Nephron (organoid): ENCODE data around the gene KAZN.

Source experiments
- H3K27ac Mint-ChIP-seq, 3 experiments: 2 replicates each; pipeline ENCODE4 v1.8.0; 2020; ENCODE audit warnings: mixed read lengths in 3 of 3, mild to moderate bottlenecking in 2 of 3, moderate library complexity in 1 of 3
- H3K27me3 Mint-ChIP-seq: 2 replicates; pipeline ENCODE4 v1.8.0; 2021; ENCODE audit warnings: low read depth, mild to moderate bottlenecking, moderate library complexity, mixed read lengths
- H3K36me3 Mint-ChIP-seq: 2 replicates; pipeline ENCODE4 v1.8.0; 2020; ENCODE audit warnings: low read depth, mixed read lengths
- H3K4me1 Mint-ChIP-seq: 2 replicates; pipeline ENCODE4 v1.8.0; 2020; ENCODE audit warnings: mixed read lengths
- H3K4me3 Mint-ChIP-seq, 3 experiments: 2 replicates each; pipeline ENCODE4 v1.8.0; 2020; ENCODE audit warnings: mild to moderate bottlenecking in 3 of 3, mixed read lengths in 3 of 3, moderate library complexity in 2 of 3
- H3K9me3 Mint-ChIP-seq: 2 replicates; pipeline ENCODE4 v1.8.0; 2020; ENCODE audit warnings: mixed read lengths
- CTCF ChIP-seq, 3 experiments: fragments of 200-600 bp; sonication (generic); IDR thresholded peaks; one replicate each; pipeline ENCODE4 v1.5.0; 2021; ENCODE audit warnings: antibody characterized with exemption in 3 of 3; ENCODE audit not compliant: unreplicated experiment in 3 of 3

KAZN gene

DNA sequence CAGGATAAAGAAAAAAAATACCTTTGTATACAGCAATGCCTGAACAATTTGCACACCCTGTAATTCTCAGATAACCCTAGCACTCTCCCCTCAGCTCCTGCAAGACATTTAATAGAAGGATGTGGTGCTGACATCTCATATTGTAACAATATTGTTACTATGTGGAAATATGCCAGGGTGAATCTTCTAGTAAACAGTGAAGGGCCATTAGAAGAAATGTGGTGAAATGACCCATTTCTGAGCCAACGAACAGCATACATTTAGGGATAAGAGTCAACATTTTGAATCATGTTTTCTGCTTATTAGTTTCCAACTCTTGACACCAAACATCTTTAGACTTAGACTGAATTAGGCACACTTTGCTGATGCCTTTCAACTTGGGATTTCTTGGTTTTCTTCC is 188.2 kb downstream of the KAZN start:
- Mint-ChIP-seq H3K4me3 (no peak overlapping the region), H3K27me3 (peaks cover 6% of the 10 kb centered on the region), H3K4me1 (peaks cover 27% of the 10 kb centered on the region), H3K36me3 (no peaks in the 10 kb centered on the region), H3K27ac (peak overlapping the region; percentile 47 to 90 (median 82)), H3K9me3 (no peaks in the 10 kb centered on the region)
- TF ChIP-seq CTCF (IDR thresholded peaks at IDR 0.05; ENCODE audit: unreplicated experiment in 3 of 3) = no peak

DNA sequence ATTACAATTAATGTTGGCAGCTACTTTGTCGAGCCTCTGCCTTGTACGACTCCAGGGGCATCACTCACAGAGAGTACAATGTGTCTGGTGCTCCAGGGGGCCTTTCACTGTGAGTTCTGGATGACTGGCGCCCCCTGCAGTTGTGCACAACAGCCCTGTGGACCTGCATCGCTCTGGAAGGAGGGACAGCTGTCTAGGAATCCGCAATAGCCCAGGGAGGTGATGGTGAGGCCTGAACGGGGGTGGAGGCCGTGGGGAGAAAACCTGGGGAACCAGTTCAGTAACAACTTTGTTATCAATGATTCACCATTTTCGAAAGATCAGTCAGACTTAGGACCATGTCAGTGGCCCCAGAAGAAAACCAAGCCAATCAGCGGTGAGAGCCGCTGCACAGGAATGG is 189.1 kb downstream of the KAZN start:
- TF ChIP-seq CTCF (IDR thresholded peaks at IDR 0.05; ENCODE audit: unreplicated experiment in 3 of 3) = peak in 1 of 3 experiments; percentile 32
- no peaks in the 10 kb centered on the region for H3K9me3 Mint-ChIP-seq
- H3K4me1 Mint-ChIP-seq = peaks cover 27% of the 10 kb centered on the region
- peaks cover 6% of the 10 kb centered on the region for H3K27me3 Mint-ChIP-seq
- H3K36me3 Mint-ChIP-seq = no peaks in the 10 kb centered on the region
- peak overlapping the region in 1 of 3 experiments; percentile 26 for H3K4me3 Mint-ChIP-seq
- peak overlapping the region; percentile 46 to 90 (median 82) for H3K27ac Mint-ChIP-seq

- peaks cover 22% of the 10 kb centered on the region for H3K4me1 Mint-ChIP-seq
- TF ChIP-seq CTCF (IDR thresholded peaks at IDR 0.05; ENCODE audit: unreplicated experiment in 3 of 3) = no peak
Observed at GRCh38 chr1:14788080-14788479, 189.6 kb downstream of the KAZN start.

GRCh38 chr1:14790982-14791381 is 192.5 kb downstream of the KAZN start:
- Mint-ChIP-seq H3K27me3 (peaks cover 6% of the 10 kb centered on the region), H3K9me3 (no peaks in the 10 kb centered on the region), H3K4me3 (no peak overlapping the region), H3K27ac (peak overlapping the region in 1 of 3 experiments; percentile 44), H3K4me1 (peaks cover 10% of the 10 kb centered on the region), H3K36me3 (peaks cover under 1% of the 10 kb centered on the region)
- TF ChIP-seq CTCF (IDR thresholded peaks at IDR 0.05; ENCODE audit: unreplicated experiment in 3 of 3) = no peak

More at GRCh38 chr1:14788080-14788479, 189.6 kb downstream of the KAZN start:
- H3K27ac Mint-ChIP-seq = peak overlapping the region; percentile 46 to 90 (median 82)
- no peaks in the 10 kb centered on the region for H3K9me3 Mint-ChIP-seq
- no peaks in the 10 kb centered on the region for H3K36me3 Mint-ChIP-seq
- peaks cover 6% of the 10 kb centered on the region for H3K27me3 Mint-ChIP-seq
- H3K4me3 Mint-ChIP-seq = no peak overlapping the region

DNA sequence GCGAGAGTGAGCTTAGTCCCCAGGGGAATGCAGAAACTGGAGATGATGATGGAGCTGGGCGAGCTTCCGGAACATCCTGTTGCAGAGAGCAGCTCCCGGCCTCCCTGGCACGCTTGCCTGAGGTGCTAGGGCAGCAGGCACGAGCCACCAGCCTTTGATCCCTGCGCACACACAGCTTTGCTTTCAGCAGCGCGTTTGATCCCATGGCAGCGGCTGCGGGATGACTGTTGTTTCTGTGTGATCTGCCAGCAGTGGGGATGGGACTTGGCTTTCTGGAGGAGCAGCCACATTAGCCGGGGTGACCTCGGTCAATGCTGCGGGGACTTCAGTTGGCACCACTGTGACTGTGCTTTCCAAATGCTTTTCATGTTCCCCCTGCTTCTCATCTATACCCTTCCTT is 193.2 kb downstream of the KAZN start:
- Mint-ChIP-seq H3K36me3 (peaks cover 8% of the 10 kb centered on the region), H3K27ac (no peak overlapping the region), H3K4me1 (peaks cover 6% of the 10 kb centered on the region), H3K27me3 (peaks cover 6% of the 10 kb centered on the region), H3K4me3 (no peak overlapping the region), H3K9me3 (no peaks in the 10 kb centered on the region)
- TF ChIP-seq CTCF (IDR thresholded peaks at IDR 0.05; ENCODE audit: unreplicated experiment in 3 of 3) = no peak

- Mint-ChIP-seq H3K36me3 (peaks cover 10% of the 10 kb centered on the region), H3K4me3 (no peak overlapping the region), H3K27ac (peak overlapping the region in 1 of 3 experiments; percentile 45), H3K9me3 (no peaks in the 10 kb centered on the region), H3K4me1 (no peaks in the 10 kb centered on the region), H3K27me3 (peaks cover 6% of the 10 kb centered on the region)
- no peak for TF ChIP-seq CTCF (IDR thresholded peaks at IDR 0.05; ENCODE audit: unreplicated experiment in 3 of 3)
Observed at GRCh38 chr1:14794136-14794768, 195.8 kb downstream of the KAZN start.
